HEK293 (cell line): ENCODE data around the gene MED17.

Experiments
- OVOL3 ChIP-seq: fragments of 450-650 bp; formaldehyde crosslinking; IDR thresholded peaks from 2 replicates; pipeline ENCODE4 v1.5.1; 2016; ENCODE audit warnings: missing biosample characterization, missing genetic modification characterization
- ZNF138 ChIP-seq: fragments of 450-650 bp; formaldehyde crosslinking; IDR thresholded peaks from 2 replicates; pipeline ENCODE4 v1.5.1; 2016; ENCODE audit warnings: missing biosample characterization, missing genetic modification characterization, borderline replicate concordance
- ZNF623 ChIP-seq: fragments of 450-650 bp; formaldehyde crosslinking; IDR thresholded peaks from 2 replicates; pipeline ENCODE4 v1.5.1; 2016; ENCODE audit warnings: missing biosample characterization, missing genetic modification characterization
- ZSCAN16 ChIP-seq: fragments of 450-650 bp; formaldehyde crosslinking; IDR thresholded peaks from 2 replicates; pipeline ENCODE4 v1.5.1; 2016; ENCODE audit warnings: missing biosample characterization, missing genetic modification characterization

DNA sequence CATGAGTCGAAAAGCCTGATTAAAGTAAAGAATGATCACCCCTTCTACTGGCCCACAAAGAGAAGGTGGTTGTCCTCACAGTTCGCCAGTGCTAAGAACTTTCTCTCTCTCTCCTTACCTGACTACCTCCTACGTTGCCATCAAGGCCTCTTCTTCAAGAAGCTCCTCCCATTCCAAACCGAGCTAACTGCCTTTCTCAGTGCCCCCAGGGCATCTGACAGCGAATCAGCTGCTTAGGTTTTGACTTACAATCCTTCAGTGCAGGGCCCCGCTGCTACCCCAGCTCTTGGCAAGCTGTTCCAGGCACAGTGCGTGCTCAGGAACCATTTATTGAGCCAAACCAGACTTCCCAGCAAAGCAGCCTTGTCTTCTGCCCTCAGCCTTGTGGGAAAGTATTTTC is 60.5 kb downstream of the MED17 start:
- TF ChIP-seq ZSCAN16 (tag by site-specific recombination), result no peak
- no peak for TF ChIP-seq ZNF623 (tag by site-specific recombination)
- TF ChIP-seq ZNF138 (tag by site-specific recombination), result no peak
- TF ChIP-seq OVOL3 (tag by site-specific recombination), result no peak
